Coronary artery (tissue), 2 donors: Measurements from ENCODE around the gene ACOXL.
A peak's percentile ranks its signal among the peaks of the same experiment; 100 is the strongest.

ENCODE experiments used
- DNase-seq: peaks from one replicate; pipeline ENCODE4 v3.0.0-alpha.2; 2017; ENCODE audit warnings: low spot score
- H3K27ac ChIP-seq, 2 donors: fragments of 200-600 bp; sonication (generic); one replicate each; pipeline ENCODE4 v1.5.1; 2016 to 2019
- H3K4me3 ChIP-seq: fragments of 200-600 bp; sonication (generic); 2 replicates; pipeline ENCODE4 v1.5.1; 2016; ENCODE audit warnings: mild to moderate bottlenecking, moderate library complexity
- CTCF ChIP-seq: fragments of 200-600 bp; sonication (generic); IDR thresholded peaks from one replicate; pipeline ENCODE4 v1.5.1; 2019; ENCODE audit warnings: antibody characterized with exemption

Gene ACOXL

GRCh38 chr2:110716959-110717645 lies 15.3 kb upstream of the ACOXL start:
- Histone ChIP-seq H3K4me3 (no peak overlapping the region), H3K27ac (peak overlapping the region in 1 of 2 donors; percentile 3)
- TF ChIP-seq CTCF: no peak
- DNase-seq: no peak

DNA sequence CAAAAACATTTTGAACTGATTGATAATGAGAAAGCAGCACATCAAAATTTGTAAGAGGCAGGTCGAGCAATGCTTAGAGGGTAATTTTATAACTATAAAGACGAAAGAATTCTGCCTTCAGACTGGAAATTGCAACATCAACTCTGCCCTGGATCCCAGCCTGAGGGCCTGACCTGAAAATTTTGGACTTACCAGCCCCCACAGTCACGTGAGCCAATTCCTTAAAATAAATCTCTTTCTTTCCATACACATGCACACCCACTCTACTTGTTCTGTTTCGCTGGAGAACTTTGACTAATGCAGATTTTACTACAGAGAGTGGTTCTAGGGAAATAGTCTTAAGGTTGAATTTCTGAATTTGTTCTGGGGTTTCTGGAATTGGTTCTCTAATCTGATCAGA lies 14.6 kb upstream of the ACOXL start:
- DNase-seq: no peak
- Histone ChIP-seq H3K4me3 (no peak overlapping the region), H3K27ac (peak overlapping the region in 1 of 2 donors; percentile 3)
- TF ChIP-seq CTCF: no peak

DNA sequence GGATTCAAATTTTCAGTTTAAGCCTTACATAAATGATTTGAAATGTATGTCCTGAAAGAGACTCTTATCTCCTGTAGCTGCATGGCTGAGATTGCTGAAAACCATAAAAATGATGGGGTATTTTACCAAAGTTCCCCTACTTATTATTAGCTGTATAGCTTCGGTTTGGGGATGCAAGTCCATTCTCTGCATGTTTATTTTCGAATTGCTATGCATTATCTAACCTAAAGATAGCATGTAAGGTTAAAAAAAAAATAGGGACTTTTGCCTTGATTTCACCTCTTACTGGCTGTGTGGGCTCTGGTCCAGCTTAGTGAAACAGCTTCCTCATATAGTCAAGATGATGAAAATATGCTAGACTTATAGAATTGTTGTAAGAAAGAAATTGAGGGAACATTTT lies 14.0 kb upstream of the ACOXL start:
- DNase-seq: no peak
- Histone ChIP-seq H3K4me3 (no peak overlapping the region), H3K27ac (peak overlapping the region in 1 of 2 donors; percentile 3)
- no peak for TF ChIP-seq CTCF

DNA sequence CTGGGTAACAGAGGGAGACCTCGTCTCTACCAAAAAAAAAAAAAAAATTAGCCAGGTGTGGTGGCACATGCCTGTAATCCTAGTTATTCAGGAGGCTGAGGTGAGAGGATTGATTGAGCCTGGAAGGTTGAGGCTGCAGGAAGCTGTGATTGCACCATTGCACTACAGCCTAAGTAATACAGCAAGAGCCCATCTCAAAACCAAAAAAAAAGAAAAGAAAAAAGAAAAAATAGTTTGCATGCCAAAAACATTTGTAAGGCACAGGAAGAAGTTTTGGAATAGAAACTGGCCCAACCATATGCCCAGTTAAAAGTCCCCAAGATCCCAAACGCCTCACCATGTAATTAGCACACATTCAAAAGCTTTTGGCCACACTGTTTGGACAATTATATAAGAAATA lies 13.4 kb upstream of the ACOXL start:
- Histone ChIP-seq H3K27ac (no peak overlapping the region), H3K4me3 (no peak overlapping the region)
- no peak for TF ChIP-seq CTCF
- no peak for DNase-seq

GRCh38 chr2:110720547-110720946 lies 11.8 kb upstream of the ACOXL start:
- Histone ChIP-seq H3K4me3 (no peak overlapping the region), H3K27ac (no peak overlapping the region)
- no peak for DNase-seq
- TF ChIP-seq CTCF: no peak

- Histone ChIP-seq H3K27ac (no peak overlapping the region), H3K4me3 (no peak overlapping the region)
- TF ChIP-seq CTCF: no peak
- DNase-seq: no peak
These were observed 7.6 kb upstream of the ACOXL start for GRCh38 chr2:110724820-110725219.

GRCh38 chr2:110725370-110725769 lies 7.0 kb upstream of the ACOXL start:
- no peak for TF ChIP-seq CTCF
- Histone ChIP-seq H3K27ac (no peak overlapping the region), H3K4me3 (no peak overlapping the region)
- no peak for DNase-seq
